Fibroblast of lung (primary cell): Measurements from ENCODE around the gene RALY. TPM values are rescaled to one million over a fixed set of nuclear protein-coding genes. Genes with fewer than 3 reads are reported as not detected.

Experiments used
- DNase-seq, 2 donors: peaks; one replicate each; pipeline versions ENCODE4 v3.0.0 to v3.0.0-alpha.2; 2010; ENCODE audit warnings: low read depth in 2 of 2
- H2AFZ ChIP-seq: 2 replicates; pipeline ENCODE4 v1.5.1; 2012; ENCODE audit warnings: low read length, control low read depth, inconsistent platforms
- H3K27ac ChIP-seq: 2 replicates; pipeline ENCODE4 v1.5.1; 2011; ENCODE audit warnings: low read length, control low read depth; ENCODE audit not compliant: insufficient read depth
- H3K27me3 ChIP-seq: 2 replicates; pipeline ENCODE4 v1.5.1; 2011; ENCODE audit warnings: mild to moderate bottlenecking, low read length; ENCODE audit not compliant: control insufficient read depth, insufficient read depth
- H3K36me3 ChIP-seq: 2 replicates; pipeline ENCODE4 v1.5.1; 2011; ENCODE audit warnings: low read length; ENCODE audit not compliant: control insufficient read depth, insufficient read depth
- H3K4me1 ChIP-seq: 2 replicates; pipeline ENCODE4 v1.5.1; 2011; ENCODE audit warnings: low read length; ENCODE audit not compliant: control insufficient read depth, insufficient read depth; ENCODE audit errors: extremely low read depth
- H3K4me2 ChIP-seq: 2 replicates; pipeline ENCODE4 v1.5.1; 2011; ENCODE audit warnings: low read length, control low read depth; ENCODE audit not compliant: insufficient read depth; ENCODE audit errors: extremely low read depth
- H3K4me3 ChIP-seq, 4 experiments: fragments of 200-600 bp in 1 of 4; sonication (generic) in 1 of 4; replicated peaks in 1 of 4; 2 replicates each; pipeline ENCODE4 v1.5.1; 2011 to 2016; ENCODE audit warnings: low read length in 4 of 4, low read depth in 3 of 4, mild to moderate bottlenecking in 3 of 4, control low read depth in 2 of 4, inconsistent platforms in 1 of 4, mixed read lengths in 1 of 4; ENCODE audit not compliant: insufficient read depth in 1 of 4; ENCODE audit errors: control extremely low read depth in 1 of 4
- H3K79me2 ChIP-seq: 2 replicates; pipeline ENCODE4 v1.5.1; 2012; ENCODE audit warnings: mild to moderate bottlenecking, low read length, inconsistent platforms; ENCODE audit not compliant: control insufficient read depth, insufficient read depth
- H3K9ac ChIP-seq: 2 replicates; pipeline ENCODE4 v1.5.1; 2011; ENCODE audit warnings: mild to moderate bottlenecking, low read length, control low read depth; ENCODE audit not compliant: insufficient read depth
- H3K9me3 ChIP-seq: 2 replicates; pipeline ENCODE4 v1.5.1; 2012; ENCODE audit warnings: low read depth, low read length; ENCODE audit not compliant: control insufficient read depth, insufficient read depth
- H4K20me1 ChIP-seq: 2 replicates; pipeline ENCODE4 v1.5.1; 2011; ENCODE audit warnings: low read length; ENCODE audit not compliant: control insufficient read depth, insufficient read depth; ENCODE audit errors: extremely low read depth
- CTCF ChIP-seq, 2 donors: IDR thresholded peaks in 1 of 2; conservative IDR thresholded peaks in 1 of 2; 1 replicate in 1 of 2; 2 replicates in 1 of 2; pipeline ENCODE4 v1.5.1; 2011 to 2012; ENCODE audit warnings: low read length in 2 of 2, control low read depth in 1 of 2, inconsistent platforms in 1 of 2, low read depth in 1 of 2, mild to moderate bottlenecking in 1 of 2
- EZH2 ChIP-seq: IDR thresholded peaks from 2 replicates; pipeline ENCODE4 v1.5.1; 2012; ENCODE audit warnings: low read length, control low read depth, mild to moderate bottlenecking; ENCODE audit errors: missing control alignments
- polyA plus RNA-seq, 2 donors: library from polyadenylated mRNA; depleted of rRNA in 1 of 2; stranded (reverse) in 1 of 2; unstranded in 1 of 2; fragments of >200 nt; gene quantifications; 2 replicates each; pipeline ENCODE4 v1.2.1, GENCODE V29; 2011 to 2012; ENCODE audit warnings: missing spikeins in 1 of 2
- total RNA-seq: library from RNA; depleted of rRNA; stranded (reverse); fragments of >200 nt; gene quantifications from 2 replicates; pipeline ENCODE4 v1.2.1, GENCODE V29; 2014

The RALY gene
- total and polyA plus RNA-seq, 2 donors (not counting 1 experiment from before 2014, with no cell fraction given): 54.5 to 57.1 TPM

DNA sequence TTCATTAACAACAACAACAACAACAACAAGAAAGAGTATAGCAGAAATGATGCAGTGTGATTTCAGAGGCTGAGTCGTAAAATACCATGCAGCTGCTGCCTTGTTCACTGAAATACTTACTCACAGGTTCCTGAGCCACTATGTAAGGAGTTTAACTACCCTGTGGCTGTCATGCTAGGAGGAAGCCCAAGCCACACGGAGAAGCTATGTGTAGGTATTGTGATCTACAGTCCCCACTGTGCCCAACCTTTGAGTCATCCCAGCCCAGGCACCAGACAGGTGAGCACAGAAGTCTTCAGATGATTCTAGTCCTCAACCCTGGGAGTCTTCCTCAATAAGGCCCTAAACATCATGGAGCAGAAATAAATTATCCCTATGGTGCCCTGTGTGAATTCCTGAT lies 14.6 kb upstream of the RALY start:
- Histone ChIP-seq H3K27me3 (peaks cover 16% of the 10 kb centered on the region), H3K9me3 (no peaks in the 10 kb centered on the region), H3K4me2 (no peak overlapping the region), H3K4me3 (no peak overlapping the region), H3K4me1 (no peaks in the 10 kb centered on the region), H3K9ac (no peak overlapping the region), H3K79me2 (no peaks in the 10 kb centered on the region), H2AFZ (no peak overlapping the region), H4K20me1 (no peaks in the 10 kb centered on the region), H3K36me3 (no peaks in the 10 kb centered on the region), H3K27ac (no peak overlapping the region)
- no peak for TF ChIP-seq CTCF (conservative IDR thresholded peaks at IDR 0.05 in 1 of 2, IDR thresholded peaks at IDR 0.05 in 1 of 2; ENCODE audit: low read depth in 1 of 2, low read length in 2 of 2)
- DNase-seq: no peak

DNA sequence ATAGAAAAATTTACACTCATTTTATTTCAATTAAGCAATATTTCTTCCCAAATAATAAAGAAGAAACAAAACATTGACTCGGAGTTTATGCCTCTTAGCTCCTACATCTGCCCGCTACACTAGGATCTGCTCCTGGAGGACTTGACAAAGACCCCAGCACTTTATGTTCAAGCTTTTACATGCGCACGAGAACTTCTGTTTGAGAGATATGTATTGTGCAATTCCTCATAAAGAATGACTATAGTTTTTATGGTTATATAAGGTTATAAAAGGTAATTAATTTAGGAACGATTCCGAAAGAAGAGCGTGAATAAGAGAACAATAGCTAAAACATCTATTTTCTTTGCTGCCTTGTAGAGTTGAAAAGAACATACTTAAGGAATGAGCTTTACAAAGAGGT lies 12.4 kb upstream of the RALY start:
- no peak overlapping the region for H3K9ac ChIP-seq
- H4K20me1 ChIP-seq: no peaks in the 10 kb centered on the region
- no peak overlapping the region for H3K4me3 ChIP-seq
- no peaks in the 10 kb centered on the region for H3K4me1 ChIP-seq
- H3K79me2 ChIP-seq: no peaks in the 10 kb centered on the region
- no peak for TF ChIP-seq CTCF (conservative IDR thresholded peaks at IDR 0.05 in 1 of 2, IDR thresholded peaks at IDR 0.05 in 1 of 2; ENCODE audit: low read depth in 1 of 2, low read length in 2 of 2)
- TF ChIP-seq EZH2: no peak
- H3K4me2 ChIP-seq: no peak overlapping the region
- no peak overlapping the region for H3K27ac ChIP-seq
- H3K9me3 ChIP-seq: no peaks in the 10 kb centered on the region
- DNase-seq: no peak
- H3K36me3 ChIP-seq: no peaks in the 10 kb centered on the region
- H2AFZ ChIP-seq: no peak overlapping the region
- peaks cover 16% of the 10 kb centered on the region for H3K27me3 ChIP-seq

DNA sequence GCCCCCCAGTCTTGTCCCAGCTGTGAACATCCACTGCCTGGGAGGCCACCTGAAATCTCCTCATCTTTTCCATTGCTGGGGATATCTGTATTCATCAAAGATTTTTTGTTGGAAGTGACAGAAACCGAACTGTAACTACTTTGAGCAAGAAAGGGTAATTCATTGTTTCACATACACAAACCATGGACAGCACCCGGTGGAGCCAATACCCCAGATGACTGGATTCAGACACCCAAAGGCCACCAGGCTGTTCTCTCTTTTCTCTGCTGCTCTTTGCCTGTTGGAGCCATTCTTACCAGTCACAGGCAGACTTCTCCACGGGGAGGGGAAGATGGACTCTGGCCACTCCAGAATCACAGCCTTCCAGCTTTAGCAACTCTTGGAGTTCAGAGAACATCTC lies 11.7 kb upstream of the RALY start:
- no peak for TF ChIP-seq CTCF (conservative IDR thresholded peaks at IDR 0.05 in 1 of 2, IDR thresholded peaks at IDR 0.05 in 1 of 2; ENCODE audit: low read depth in 1 of 2, low read length in 2 of 2)
- no peak for TF ChIP-seq EZH2
- Histone ChIP-seq H2AFZ (no peak overlapping the region), H3K27ac (no peak overlapping the region), H3K27me3 (peaks cover 16% of the 10 kb centered on the region), H3K4me3 (no peak overlapping the region), H3K36me3 (no peaks in the 10 kb centered on the region), H4K20me1 (no peaks in the 10 kb centered on the region), H3K9ac (no peak overlapping the region), H3K9me3 (no peaks in the 10 kb centered on the region), H3K4me1 (no peaks in the 10 kb centered on the region), H3K4me2 (no peak overlapping the region), H3K79me2 (no peaks in the 10 kb centered on the region)
- DNase-seq: no peak
